UCSD-AML1 (cell line): Measurements from ENCODE around the gene POU6F2.
A peak's percentile ranks its signal among the peaks of the same experiment; 100 is the strongest.

Experiments used
- DNase-seq: peaks from one replicate; lab custom pipeline; 2025; ENCODE audit not compliant: unreplicated experiment; lab: John Stamatoyannopoulos, UW

POU6F2 gene

DNA sequence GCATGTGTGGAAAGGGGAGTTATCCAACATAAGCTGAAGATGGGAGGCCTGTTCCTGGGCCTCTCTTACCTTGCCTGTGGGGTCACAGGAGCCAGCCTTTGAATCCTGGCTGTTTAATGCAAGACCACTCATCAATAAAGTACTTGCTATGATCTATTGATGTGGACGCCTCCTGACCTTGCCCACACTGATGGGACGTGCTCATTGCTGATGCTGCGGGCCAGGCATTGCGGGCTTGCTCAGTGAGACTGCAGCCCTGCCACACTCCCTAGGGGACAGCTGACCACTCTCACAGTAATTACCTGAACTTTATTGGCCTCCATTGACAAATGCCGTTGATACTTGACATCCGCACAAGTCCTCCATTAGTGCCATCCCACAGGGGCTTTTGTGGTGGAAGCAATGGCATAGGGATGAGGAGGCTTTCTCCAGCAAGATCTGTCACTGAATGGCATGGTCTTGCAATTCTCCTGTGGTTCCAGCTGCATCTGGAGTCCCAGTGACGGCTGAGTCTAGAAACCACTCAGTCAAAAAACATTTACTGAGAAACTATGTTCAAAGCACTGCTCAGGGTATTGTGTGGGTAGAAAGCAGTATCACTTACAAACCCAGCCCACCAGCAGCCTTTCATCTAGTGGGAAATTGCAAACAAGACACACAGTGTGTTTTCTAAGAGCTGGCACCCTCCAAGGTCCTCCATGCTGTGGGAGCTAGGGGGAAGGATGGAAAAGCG is 453.4 kb downstream of the POU6F2 start:
- no peak for DNase-seq

GRCh38 chr7:39432368-39432767 is 454.7 kb downstream of the POU6F2 start:
- DNase-seq, result no peak

DNA sequence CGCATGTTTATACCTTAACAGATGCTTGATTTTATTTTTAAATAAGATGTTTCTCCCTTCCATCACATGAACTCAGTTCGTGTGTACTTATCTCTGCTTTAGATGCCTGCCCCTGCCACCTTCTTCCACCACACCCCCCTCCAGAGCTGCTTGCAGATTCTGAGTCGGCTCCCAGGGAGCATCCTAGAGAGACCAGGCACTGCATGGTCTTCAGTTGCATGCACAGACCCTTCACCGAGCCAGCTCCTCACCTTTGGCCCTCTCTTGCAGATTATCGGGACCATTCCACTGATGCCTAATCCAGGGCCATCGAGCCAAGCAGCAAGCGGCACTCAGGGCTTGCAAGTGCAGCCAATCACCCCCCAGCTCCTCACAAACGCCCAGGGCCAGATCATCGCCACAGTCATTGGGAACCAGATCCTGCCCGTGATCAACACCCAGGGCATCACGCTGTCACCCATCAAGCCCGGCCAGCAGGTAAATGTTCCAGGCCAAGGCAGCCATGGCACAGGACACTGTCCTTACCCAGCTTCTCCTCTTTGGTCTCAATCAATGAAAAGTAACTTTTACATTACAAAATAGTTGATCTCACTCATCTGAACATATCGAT is 455.2 kb downstream of the POU6F2 start:
- DNase-seq, result no peak

DNA sequence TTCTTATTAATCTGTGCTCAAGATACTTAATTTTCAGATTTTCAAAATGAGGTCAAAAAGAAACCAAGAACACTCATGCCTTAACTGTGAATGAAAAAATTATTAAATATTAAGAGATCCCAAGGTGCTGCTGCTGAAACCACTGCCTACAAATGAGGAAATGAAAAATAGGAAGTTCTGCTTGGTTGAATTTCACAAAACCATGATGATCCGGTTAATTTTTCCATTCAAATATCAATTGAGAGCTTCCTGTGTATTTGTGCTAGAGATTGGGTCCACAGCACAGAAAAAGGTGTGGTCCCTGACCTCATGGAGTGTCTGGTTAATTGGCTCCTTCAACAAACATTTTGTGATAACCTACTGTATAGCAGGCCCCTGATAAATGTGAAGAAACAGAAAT is 455.8 kb downstream of the POU6F2 start:
- no peak for DNase-seq

GRCh38 chr7:39434012-39434411 is 456.3 kb downstream of the POU6F2 start:
- DNase-seq, result no peak

- DNase-seq, result no peak
Observed at GRCh38 chr7:39446546-39446945, 468.8 kb downstream of the POU6F2 start.

DNA sequence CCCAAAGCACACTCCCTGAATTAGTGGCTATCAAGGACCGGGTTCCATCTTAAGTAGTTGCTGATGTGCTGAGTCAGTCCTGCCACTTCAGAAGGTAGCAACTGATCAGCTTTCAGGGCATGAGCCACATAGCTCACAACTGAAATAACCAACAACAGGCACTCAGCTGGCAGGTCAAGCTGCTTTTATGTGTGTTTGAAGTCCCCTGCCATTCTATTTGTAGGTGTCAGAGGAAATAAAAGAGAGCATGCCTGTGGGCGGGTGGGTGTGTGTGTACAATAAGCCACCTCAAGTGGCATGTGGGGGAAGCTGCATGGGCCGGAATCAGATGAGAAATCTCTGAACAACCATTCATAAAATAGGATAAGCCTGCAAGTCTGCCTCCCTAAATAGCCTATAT is 474.2 kb downstream of the POU6F2 start:
- no peak for DNase-seq

DNA sequence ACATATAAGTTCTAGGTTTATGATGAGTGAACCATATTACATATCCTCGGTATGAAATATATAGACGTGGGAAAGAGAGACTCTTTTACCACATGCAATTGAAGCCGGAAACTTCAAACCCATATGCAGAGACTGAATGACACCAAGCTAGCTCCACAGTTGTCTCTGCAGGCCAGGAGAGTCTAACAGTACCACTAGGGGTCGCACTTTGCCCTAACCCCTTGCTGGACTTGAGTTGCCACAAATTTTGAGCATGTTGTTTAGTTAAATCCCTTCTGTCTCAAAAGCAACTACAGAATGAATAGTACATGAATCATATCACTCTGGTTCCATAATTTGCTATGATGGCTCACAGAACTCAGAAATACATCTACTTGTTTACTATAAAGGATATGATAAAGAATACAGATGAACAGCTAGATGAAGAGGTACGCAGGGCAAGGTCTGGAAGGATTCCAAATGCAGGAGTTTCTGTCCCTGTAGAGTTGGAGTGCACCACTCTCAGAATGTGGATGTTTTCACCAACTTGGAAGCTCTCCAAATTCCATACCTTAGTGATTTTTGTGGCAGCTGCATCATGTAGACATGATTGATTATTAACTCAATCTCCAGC is 476.1 kb downstream of the POU6F2 start:
- peak; percentile 39 for DNase-seq

GRCh38 chr7:39458061-39458745 is 480.5 kb downstream of the POU6F2 start:
- DNase-seq, result no peak

GRCh38 chr7:39459636-39460035 is 481.9 kb downstream of the POU6F2 start:
- DNase-seq, result no peak

DNA sequence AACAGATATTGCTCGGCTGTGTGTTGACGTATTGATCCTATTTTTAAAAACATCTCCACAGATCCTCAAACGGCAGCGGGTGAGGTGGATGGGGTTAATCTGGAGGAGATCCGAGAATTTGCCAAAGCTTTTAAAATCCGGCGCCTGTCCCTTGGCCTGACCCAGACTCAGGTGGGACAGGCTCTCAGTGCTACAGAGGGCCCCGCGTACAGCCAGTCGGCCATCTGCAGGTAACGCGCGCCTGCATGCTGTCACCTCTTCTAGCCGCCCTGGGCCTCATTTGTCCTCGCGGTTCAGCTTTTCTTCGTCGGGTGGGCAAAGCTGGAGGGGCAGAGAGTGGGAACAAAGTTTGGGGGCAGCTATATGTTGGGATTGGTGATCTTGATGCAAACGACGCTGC is 482.8 kb downstream of the POU6F2 start:
- DNase-seq, result no peak

DNA sequence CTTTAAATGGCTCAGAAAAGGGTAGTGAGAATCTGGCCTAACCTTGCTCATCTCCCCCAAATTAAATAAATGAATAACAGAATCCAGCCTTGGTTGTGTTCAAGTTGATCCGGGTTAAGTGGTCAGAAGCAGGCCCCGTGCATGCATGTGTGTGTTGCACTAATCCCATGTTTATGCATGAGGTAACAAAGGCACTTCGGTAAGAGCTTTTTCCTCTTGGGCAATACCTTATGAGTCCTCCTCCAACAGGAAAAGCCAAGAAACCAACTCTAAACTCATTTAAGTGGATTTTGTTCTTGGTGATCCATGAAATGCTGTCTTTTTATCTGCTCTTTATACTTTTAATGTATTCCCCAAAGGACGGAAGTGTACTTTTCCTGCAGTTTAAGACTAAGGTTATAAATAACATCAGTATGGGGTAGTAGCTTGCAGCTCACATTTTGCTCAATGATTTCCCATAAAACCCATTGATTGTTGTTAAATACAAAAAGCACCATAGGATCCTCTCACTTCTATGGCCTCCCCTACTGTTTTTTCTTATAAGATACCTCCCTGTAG is 483.6 kb downstream of the POU6F2 start:
- DNase-seq, result no peak

GRCh38 chr7:39463252-39463651 is 485.5 kb downstream of the POU6F2 start:
- DNase-seq, result no peak

DNA sequence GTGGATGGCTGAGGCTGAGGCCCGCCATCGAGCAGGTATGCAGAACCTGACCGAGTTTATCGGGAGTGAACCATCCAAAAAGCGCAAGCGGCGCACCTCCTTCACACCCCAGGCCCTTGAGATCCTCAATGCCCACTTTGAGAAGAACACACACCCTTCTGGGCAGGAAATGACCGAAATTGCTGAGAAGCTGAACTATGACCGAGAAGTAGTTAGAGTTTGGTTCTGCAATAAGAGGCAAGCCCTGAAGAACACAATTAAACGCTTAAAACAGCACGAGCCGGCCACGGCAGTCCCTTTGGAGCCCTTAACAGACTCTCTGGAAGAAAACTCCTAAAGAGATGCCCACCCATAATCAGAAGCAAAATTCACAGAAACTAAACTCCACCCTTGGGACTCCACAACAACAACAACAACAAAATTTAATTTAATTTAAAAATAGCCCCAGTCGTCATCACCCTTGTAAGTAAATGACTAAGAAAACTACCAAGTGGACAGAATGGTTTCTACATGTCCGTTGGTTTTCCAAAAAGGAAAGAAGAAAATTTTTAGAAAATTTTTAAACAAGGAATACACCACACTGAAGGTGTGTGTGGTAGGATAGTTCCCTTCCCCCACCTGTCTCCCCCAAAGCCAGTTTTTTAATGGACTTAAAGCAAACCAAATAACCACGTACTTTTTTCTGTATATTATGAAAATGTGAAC is 486.8 kb downstream of the POU6F2 start:
- no peak for DNase-seq

GRCh38 chr7:39465055-39465929 is 487.6 kb downstream of the POU6F2 start:
- DNase-seq, result peak; percentile 16

GRCh38 chr7:39468261-39468660 is 490.6 kb downstream of the POU6F2 start:
- DNase-seq, result peak; percentile 16

GRCh38 chr7:39468808-39469374 is 491.2 kb downstream of the POU6F2 start:
- no peak for DNase-seq

- DNase-seq, result no peak
Observed at GRCh38 chr7:39480901-39481300, 503.2 kb downstream of the POU6F2 start.
